ENCODE measurements around the gene RAPGEF3. TPM values are rescaled to one million over a fixed set of nuclear protein-coding genes. Genes with fewer than 3 reads are reported as not detected.
A peak's percentile ranks its signal among the peaks of the same experiment; 100 is the strongest.

The RAPGEF3 gene
- total RNA-seq, 1 donor from 2014 or later, result 165 TPM

GRCh38 chr12:47717046-47717442 lies 41.6 kb downstream of the RAPGEF3 start:
- DNase-seq (ENCODE audit: low spot score in 2 of 2), result no peak
- intact Hi-C loops (cut with DNase I), result loop anchor here (1.0 to 5.0 kb wide), 2 partner anchors 20 to 230 kb away; no protein-coding TSS in a partner anchor
- Histone ChIP-seq H3K4me1 (peaks cover 19 to 26% of the 10 kb centered on the region in 2 donors), H3K27ac (peak overlapping the region; percentile 88 to 94), H3K27me3 (no peaks in the 10 kb centered on the region), H3K9me3 (no peaks in the 10 kb centered on the region), H3K36me3 (no peaks in the 10 kb centered on the region), H3K4me3 (no peak overlapping the region)
- TF ChIP-seq, protein P1, sequence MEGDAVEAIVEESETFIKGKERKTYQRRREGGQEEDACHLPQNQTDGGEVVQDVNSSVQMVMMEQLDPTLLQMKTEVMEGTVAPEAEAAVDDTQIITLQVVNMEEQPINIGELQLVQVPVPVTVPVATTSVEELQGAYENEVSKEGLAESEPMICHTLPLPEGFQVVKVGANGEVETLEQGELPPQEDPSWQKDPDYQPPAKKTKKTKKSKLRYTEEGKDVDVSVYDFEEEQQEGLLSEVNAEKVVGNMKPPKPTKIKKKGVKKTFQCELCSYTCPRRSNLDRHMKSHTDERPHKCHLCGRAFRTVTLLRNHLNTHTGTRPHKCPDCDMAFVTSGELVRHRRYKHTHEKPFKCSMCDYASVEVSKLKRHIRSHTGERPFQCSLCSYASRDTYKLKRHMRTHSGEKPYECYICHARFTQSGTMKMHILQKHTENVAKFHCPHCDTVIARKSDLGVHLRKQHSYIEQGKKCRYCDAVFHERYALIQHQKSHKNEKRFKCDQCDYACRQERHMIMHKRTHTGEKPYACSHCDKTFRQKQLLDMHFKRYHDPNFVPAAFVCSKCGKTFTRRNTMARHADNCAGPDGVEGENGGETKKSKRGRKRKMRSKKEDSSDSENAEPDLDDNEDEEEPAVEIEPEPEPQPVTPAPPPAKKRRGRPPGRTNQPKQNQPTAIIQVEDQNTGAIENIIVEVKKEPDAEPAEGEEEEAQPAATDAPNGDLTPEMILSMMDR (IDR thresholded peaks at IDR 0.05), result no peak

DNA sequence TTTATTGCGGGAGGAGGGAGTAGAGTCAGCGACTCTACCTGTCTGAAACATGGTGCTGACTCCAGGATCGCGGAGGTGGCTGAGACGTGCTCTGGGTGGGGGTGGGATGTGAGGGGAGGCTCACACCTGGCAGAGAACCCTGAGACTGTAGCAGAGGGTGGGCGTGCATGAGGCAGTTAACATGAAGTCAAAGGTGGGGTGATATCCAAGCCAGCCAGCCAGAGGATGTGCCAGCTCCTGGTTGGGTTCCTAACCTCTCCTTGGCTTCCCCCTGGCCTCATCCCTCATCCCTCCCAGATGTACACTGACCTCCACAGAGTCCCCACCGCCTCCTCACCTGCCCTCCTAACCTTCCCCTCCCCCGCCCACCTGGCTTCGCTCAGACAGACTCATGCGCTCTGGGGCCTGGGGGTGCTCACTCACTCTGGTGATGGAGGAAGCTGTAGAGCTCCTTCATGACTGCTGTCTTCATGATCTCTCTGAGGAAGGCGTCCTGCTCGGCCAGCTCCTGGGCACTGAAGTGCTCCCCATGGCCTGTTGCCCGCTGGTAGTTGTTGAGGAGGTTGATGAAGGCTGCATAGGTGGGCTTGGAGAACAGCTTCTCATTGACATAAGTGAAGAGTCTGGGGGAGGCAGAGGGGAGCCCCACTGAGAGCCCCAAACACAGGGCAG lies 42.7 kb downstream of the RAPGEF3 start:
- H3K27ac ChIP-seq, result peak overlapping the region; percentile 88 to 94
- H3K4me1 ChIP-seq, result peaks cover 19 to 26% of the 10 kb centered on the region in 2 donors
- no peaks in the 10 kb centered on the region for H3K27me3 ChIP-seq
- no peaks in the 10 kb centered on the region for H3K9me3 ChIP-seq
- peak overlapping the region in 1 of 2 donors; percentile 42 for H3K4me3 ChIP-seq
- no peaks in the 10 kb centered on the region for H3K36me3 ChIP-seq
- TF ChIP-seq, protein P1 (IDR thresholded peaks at IDR 0.05), result no peak
- DNase-seq (ENCODE audit: low spot score in 2 of 2), result no peak
- intact Hi-C loops (cut with DNase I), result loop anchor here (1.0 to 5.0 kb wide), 4 partner anchors 51 to 231 kb away; no protein-coding TSS in a partner anchor

DNA sequence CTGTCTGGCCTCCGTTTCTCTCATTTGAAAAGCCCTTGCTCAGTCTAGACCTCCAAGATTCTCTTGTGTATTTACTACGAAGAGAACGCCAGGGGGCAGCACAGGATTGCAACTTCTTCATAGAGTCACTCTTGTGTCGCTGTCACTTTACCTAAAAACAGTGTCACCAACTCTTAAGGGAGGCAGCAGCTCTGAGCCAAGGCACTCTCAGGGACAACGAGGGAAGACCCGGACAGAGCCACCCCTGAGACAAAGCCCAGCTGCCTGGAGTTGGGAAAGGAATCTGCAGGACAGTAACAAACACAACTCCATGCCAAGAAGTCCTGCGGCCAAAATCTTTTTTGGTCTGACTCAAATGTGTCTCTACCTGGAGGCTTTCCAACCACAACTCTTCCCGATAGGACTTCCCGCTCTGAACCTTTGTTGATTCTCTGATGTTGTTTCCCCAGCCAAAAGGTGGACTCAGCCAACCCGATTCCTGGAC lies 43.2 kb downstream of the RAPGEF3 start:
- H3K27me3 ChIP-seq, result no peaks in the 10 kb centered on the region
- TF ChIP-seq, protein P1 (IDR thresholded peaks at IDR 0.05), result peak; percentile 69 to 90 (median 80)
- H3K4me3 ChIP-seq, result peak overlapping the region in 1 of 2 donors; percentile 42
- intact Hi-C loops (cut with DNase I), result loop anchor here (1.0 to 5.0 kb wide), 4 partner anchors 52 to 232 kb away; no protein-coding TSS in a partner anchor
- peaks cover 19 to 26% of the 10 kb centered on the region in 2 donors for H3K4me1 ChIP-seq
- peak overlapping the region; percentile 88 to 94 for H3K27ac ChIP-seq
- peak in 1 of 2 donors; percentile 89 for DNase-seq (ENCODE audit: low spot score in 2 of 2)
- H3K9me3 ChIP-seq, result no peaks in the 10 kb centered on the region
- no peaks in the 10 kb centered on the region for H3K36me3 ChIP-seq

GRCh38 chr12:47714826-47715386 lies 43.8 kb downstream of the RAPGEF3 start:
- H3K4me3 ChIP-seq, result no peak overlapping the region

GRCh38 chr12:47712171-47712570 lies 46.5 kb downstream of the RAPGEF3 start:
- Histone ChIP-seq H3K4me1 (peaks cover 10 to 13% of the 10 kb centered on the region in 2 donors), H3K4me3 (no peak overlapping the region), H3K36me3 (no peaks in the 10 kb centered on the region), H3K27ac (no peak overlapping the region), H3K9me3 (no peaks in the 10 kb centered on the region), H3K27me3 (no peaks in the 10 kb centered on the region)
- TF ChIP-seq, protein P1 (IDR thresholded peaks at IDR 0.05), result no peak
- intact Hi-C loops (cut with DNase I), result no loop called here
- DNase-seq (ENCODE audit: low spot score in 2 of 2), result peak in 1 of 2 donors; percentile 48

More at GRCh38 chr12:47714826-47715386, 43.8 kb downstream of the RAPGEF3 start:
- no peaks in the 10 kb centered on the region for H3K9me3 ChIP-seq
- no peaks in the 10 kb centered on the region for H3K27me3 ChIP-seq
- TF ChIP-seq, protein P1 (IDR thresholded peaks at IDR 0.05), result no peak
- peaks cover 19 to 26% of the 10 kb centered on the region in 2 donors for H3K4me1 ChIP-seq
- H3K27ac ChIP-seq, result peak overlapping the region; percentile 88 to 94
- peak in 1 of 2 donors; percentile 51 for DNase-seq (ENCODE audit: low spot score in 2 of 2)
- intact Hi-C loops (cut with DNase I), result loop anchor here (1.0 to 5.0 kb wide), 4 partner anchors 52 to 232 kb away; no protein-coding TSS in a partner anchor
- H3K36me3 ChIP-seq, result no peaks in the 10 kb centered on the region
